Loucy (cell line): Measurements from ENCODE around the gene FGFR2.
"Not testable (repeated sequence)": the region's sequence is repeated elsewhere in the genome, so short reads cannot be mapped to it uniquely, and the experiment has no call there.

Experiments used
- H2AFZ ChIP-seq: fragments of 200-600 bp; sonication (generic); 2 replicates; pipeline ENCODE4 v1.6.0; 2016; ENCODE audit warnings: antibody characterized with exemption, mild to moderate bottlenecking, low read length, moderate library complexity
- H3F3A ChIP-seq: fragments of 200-600 bp; 2 replicates; pipeline ENCODE4 v1.6.0; 2016; ENCODE audit warnings: antibody characterized with exemption, low read depth, mild to moderate bottlenecking
- H3K27me3 ChIP-seq: fragments of 200-600 bp; sonication (generic); 2 replicates; pipeline ENCODE4 v1.6.1; 2014; ENCODE audit warnings: low read length, mild to moderate bottlenecking; ENCODE audit not compliant: insufficient read depth, poor library complexity, severe bottlenecking
- H3K36me3 ChIP-seq: fragments of 200-600 bp; sonication (generic); 2 replicates; pipeline ENCODE4 v1.6.1; 2016; ENCODE audit warnings: low read length; ENCODE audit not compliant: insufficient read depth
- H3K4me1 ChIP-seq: fragments of 200-600 bp; sonication (generic); 2 replicates; pipeline ENCODE4 v1.5.1; 2014; ENCODE audit warnings: low read length, mild to moderate bottlenecking; ENCODE audit not compliant: insufficient read depth, poor library complexity, severe bottlenecking
- H3K4me2 ChIP-seq: fragments of 200-600 bp; sonication (generic); 2 replicates; pipeline ENCODE4 v1.6.0; 2014; ENCODE audit warnings: antibody characterized with exemption, low read length, low read depth, mild to moderate bottlenecking; ENCODE audit not compliant: poor library complexity, severe bottlenecking
- H3K4me3 ChIP-seq: fragments of 200-600 bp; sonication (generic); 2 replicates; pipeline ENCODE4 v1.5.1; 2014; ENCODE audit warnings: low read length, mild to moderate bottlenecking, mixed read lengths; ENCODE audit not compliant: poor library complexity, severe bottlenecking
- H3K79me2 ChIP-seq: fragments of 200-600 bp; sonication (generic); 2 replicates; pipeline ENCODE4 v1.6.1; 2014; ENCODE audit warnings: low read length; ENCODE audit not compliant: insufficient read depth
- H3K9ac ChIP-seq: fragments of 200-600 bp; sonication (generic); 2 replicates; pipeline ENCODE4 v1.6.0; 2014; ENCODE audit warnings: mild to moderate bottlenecking, low read depth, low read length, moderate library complexity; ENCODE audit not compliant: poor library complexity, severe bottlenecking
- H3K9me2 ChIP-seq: fragments of 200-600 bp; sonication (generic); replicated peaks from 2 replicates; pipeline ENCODE4 v1.6.1; 2016; ENCODE audit warnings: low read depth, low read length, mixed read lengths
- H3K9me3 ChIP-seq: fragments of 200-600 bp; sonication (generic); 2 replicates; pipeline ENCODE4 v1.6.1; 2014; ENCODE audit warnings: mild to moderate bottlenecking, antibody characterized with exemption, low read length, low read depth; ENCODE audit not compliant: insufficient read depth
- H4K20me1 ChIP-seq: fragments of 200-600 bp; sonication (generic); 2 replicates; pipeline ENCODE4 v1.6.0; 2014; ENCODE audit warnings: antibody characterized with exemption, low read length, mild to moderate bottlenecking; ENCODE audit not compliant: insufficient read depth, poor library complexity, severe bottlenecking
- CTCF ChIP-seq: fragments of 200-600 bp; sonication (generic); conservative IDR thresholded peaks from 2 replicates; pipeline ENCODE4 v1.5.1; 2014; ENCODE audit warnings: mild to moderate bottlenecking, antibody characterized with exemption, low read length
- EZH2phosphoT487 ChIP-seq: fragments of 200-600 bp; IDR thresholded peaks from 2 replicates; pipeline ENCODE4 v1.6.1; 2018; ENCODE audit warnings: antibody characterized with exemption, mild to moderate bottlenecking, moderate library complexity, borderline replicate concordance

FGFR2 gene

GRCh38 chr10:121558238-121558637 is 40.0 kb downstream of the FGFR2 start:
- H3K79me2 ChIP-seq = no peaks in the 10 kb centered on the region
- no peaks in the 10 kb centered on the region for H3K36me3 ChIP-seq
- no peaks in the 10 kb centered on the region for H3K4me1 ChIP-seq
- no peaks in the 10 kb centered on the region for H3K27me3 ChIP-seq
- no peaks in the 10 kb centered on the region for H4K20me1 ChIP-seq
- H2AFZ ChIP-seq = no peak overlapping the region
- no peak overlapping the region for H3K9ac ChIP-seq
- H3K4me3 ChIP-seq = no peak overlapping the region
- TF ChIP-seq EZH2phosphoT487 (no peak), CTCF (no peak)
- no peaks in the 10 kb centered on the region for H3F3A ChIP-seq
- no peaks in the 10 kb centered on the region for H3K9me2 ChIP-seq
- H3K9me3 ChIP-seq = no peaks in the 10 kb centered on the region
- H3K4me2 ChIP-seq = no peak overlapping the region

GRCh38 chr10:121556918-121557573 is 41.2 kb downstream of the FGFR2 start:
- H3K4me2 ChIP-seq = no peak overlapping the region
- H3K4me1 ChIP-seq = no peaks in the 10 kb centered on the region
- TF ChIP-seq CTCF (no peak), EZH2phosphoT487 (no peak)

GRCh38 chr10:121556455-121556854 is 41.8 kb downstream of the FGFR2 start:
- H3K4me3 ChIP-seq = no peak overlapping the region
- H3K9ac ChIP-seq = no peak overlapping the region
- H3K27me3 ChIP-seq = no peaks in the 10 kb centered on the region
- H3K36me3 ChIP-seq = no peaks in the 10 kb centered on the region
- no peaks in the 10 kb centered on the region for H3F3A ChIP-seq
- H3K4me1 ChIP-seq = no peaks in the 10 kb centered on the region
- H4K20me1 ChIP-seq = no peaks in the 10 kb centered on the region
- H2AFZ ChIP-seq = no peak overlapping the region
- no peak overlapping the region for H3K4me2 ChIP-seq
- TF ChIP-seq CTCF = no peak
- TF ChIP-seq EZH2phosphoT487 = no peak
- H3K9me2 ChIP-seq = no peaks in the 10 kb centered on the region
- H3K79me2 ChIP-seq = no peaks in the 10 kb centered on the region
- H3K9me3 ChIP-seq = no peaks in the 10 kb centered on the region

More at GRCh38 chr10:121556918-121557573, 41.2 kb downstream of the FGFR2 start:
- H2AFZ ChIP-seq = no peak overlapping the region
- no peaks in the 10 kb centered on the region for H4K20me1 ChIP-seq
- no peaks in the 10 kb centered on the region for H3K27me3 ChIP-seq
- no peak overlapping the region for H3K9ac ChIP-seq
- H3K9me3 ChIP-seq = no peaks in the 10 kb centered on the region
- no peaks in the 10 kb centered on the region for H3K79me2 ChIP-seq
- no peaks in the 10 kb centered on the region for H3K36me3 ChIP-seq
- H3K9me2 ChIP-seq = no peaks in the 10 kb centered on the region
- H3K4me3 ChIP-seq = no peak overlapping the region
- H3F3A ChIP-seq = no peaks in the 10 kb centered on the region

GRCh38 chr10:121554916-121555315 is 43.3 kb downstream of the FGFR2 start:
- H3K4me3 ChIP-seq, H3K4me1 ChIP-seq, H3K9me2 ChIP-seq, H3K36me3 ChIP-seq, H3K79me2 ChIP-seq, H3K9me3 ChIP-seq, H2AFZ ChIP-seq, H4K20me1 ChIP-seq, H3K9ac ChIP-seq, H3K27me3 ChIP-seq, H3F3A ChIP-seq, H3K4me2 ChIP-seq: not testable (repeated sequence)
